Globus pallidus (tissue), 1 donor: ENCODE data around the gene AARSD1.
"Not testable (repeated sequence)": the region's sequence is repeated elsewhere in the genome, so short reads cannot be mapped to it uniquely, and the experiment has no call there.

Source experiments
- DNase-seq: peaks from one replicate; pipeline ENCODE4 v3.0.0-alpha.2; 2015; ENCODE audit warnings: low spot score

AARSD1 gene

DNA sequence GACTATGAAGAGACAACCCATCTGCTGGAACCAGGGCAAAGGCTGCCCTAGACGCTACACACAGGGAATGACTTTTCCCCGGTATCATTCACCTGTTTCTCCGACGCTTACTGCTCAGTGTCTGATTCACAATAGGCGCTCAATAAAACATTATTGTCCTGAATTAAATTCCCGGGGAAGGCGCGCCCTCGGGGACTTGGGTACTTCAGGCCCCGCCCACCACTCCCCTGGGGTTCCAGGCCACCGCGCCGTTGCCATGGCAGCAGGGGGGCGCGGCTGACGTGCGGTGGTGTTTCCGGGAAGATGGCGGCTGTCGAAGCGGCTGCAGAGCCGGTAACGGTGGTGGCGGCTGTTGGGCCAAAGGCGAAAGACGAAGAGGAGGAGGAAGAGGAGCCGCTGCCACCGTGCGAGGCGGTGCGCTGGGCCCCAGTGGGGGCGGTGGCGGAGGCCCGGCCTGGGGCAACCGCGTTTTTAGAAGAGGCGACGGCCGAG lies 16.1 kb upstream of the AARSD1 start, which contains the start of gene RUNDC1:
Gene RUNDC1 (plus strand): TSS at position 292 of the 492 bp plus-strand sequence. CDS start 12 bp downstream, at position 304.
- peak; percentile 84 for DNase-seq

DNA sequence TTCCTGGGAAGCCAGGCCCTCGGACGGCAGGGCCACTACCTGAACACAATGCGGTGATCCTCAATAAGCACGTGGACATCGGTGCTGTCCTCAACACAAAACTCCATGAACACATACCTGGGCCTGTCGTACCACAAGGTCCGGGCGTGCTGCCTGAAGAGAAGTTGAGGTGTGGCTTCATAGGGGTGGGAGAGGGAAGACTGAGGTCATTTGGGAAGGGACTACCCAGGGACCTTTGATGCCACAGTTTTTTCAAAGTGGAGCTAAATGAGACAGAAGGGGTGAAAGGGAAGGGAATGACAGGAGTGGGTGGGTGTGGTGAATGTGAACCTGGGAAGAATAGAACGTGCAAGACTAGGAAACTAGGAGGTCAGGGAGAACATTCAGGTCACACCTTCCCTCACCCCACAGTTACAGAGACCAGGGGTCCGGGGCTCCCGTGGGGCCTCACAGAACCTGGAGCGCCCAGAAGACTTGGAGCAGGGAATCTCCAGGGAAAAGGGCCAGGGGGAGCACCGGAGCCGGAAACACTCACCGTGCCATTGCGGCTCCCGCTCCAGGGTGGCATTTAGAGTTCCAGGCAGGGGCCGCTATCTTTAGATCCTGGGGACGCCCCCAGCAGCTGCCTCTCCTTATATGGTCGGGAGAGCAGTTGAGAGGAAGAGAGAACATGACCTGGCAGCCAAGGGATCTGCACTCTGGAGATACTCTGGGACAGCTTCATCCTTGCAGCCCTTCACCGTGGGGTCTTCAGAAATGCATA lies 15.4 kb upstream of the AARSD1 start, which contains the start of gene PTGES3L:
Gene PTGES3L (minus strand): TSS at position 570 of the 763 bp plus-strand sequence. CDS start 27 bp downstream, at position 543.
- no peak for DNase-seq

DNA sequence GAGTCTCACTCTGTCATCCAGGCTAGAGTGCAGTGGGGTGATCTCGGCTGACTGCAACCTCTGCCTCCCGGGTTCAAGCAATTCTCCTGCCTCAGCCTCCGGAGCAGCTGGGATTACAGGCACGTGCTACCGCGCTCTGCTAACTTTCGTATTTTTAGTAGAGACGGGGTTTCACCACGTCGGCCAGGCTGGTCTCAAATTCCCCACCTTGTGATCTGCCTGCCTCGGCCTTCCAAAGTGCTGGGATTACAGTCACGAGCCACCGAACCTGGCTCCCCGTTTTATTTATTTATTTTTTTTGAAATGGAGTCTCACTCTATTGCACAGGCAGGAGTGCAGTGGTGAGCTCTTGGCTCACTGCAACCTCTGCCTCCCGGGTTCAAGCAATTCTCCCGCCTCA lies 11.4 kb upstream of the AARSD1 start:
- DNase-seq, result not testable (repeated sequence)

DNA sequence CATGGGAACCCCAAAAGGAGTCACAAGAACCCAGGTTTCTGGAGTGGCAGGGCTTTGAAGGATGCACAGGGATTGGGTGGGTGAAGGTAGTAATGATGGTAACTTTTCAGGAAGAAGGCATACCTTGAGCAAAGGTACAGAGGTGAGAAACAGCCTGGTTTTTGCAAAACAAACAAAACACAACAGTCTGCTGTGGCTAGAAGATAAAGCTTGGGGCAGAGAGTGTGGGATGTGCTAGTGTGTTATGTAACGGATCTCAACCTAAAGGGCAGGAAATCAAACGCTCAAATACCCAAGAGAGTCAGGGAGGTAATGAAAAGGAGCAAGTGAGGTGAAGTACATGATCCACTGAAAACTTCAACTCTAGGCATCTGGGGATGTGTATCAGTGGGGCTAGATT lies 11.0 kb upstream of the AARSD1 start:
- no peak for DNase-seq

DNA sequence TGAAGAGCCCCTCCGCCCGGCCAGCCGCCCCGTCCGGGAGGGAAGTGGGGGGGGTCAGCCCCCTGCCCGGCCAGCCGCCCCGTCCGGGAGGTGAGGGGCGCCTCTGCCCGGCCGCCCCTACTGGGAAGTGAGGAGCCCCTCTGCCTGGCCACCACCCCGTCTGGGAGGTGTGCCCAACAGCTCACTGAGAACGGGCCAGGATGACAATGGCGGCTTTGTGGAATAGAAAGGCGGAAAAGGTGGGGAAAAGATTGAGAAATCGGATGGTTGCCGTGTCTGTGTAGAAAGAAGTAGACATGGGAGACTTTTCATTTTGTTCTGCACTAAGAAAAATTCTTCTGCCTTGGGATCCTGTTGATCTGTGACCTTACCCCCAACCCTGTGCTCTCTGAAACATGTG lies 9.1 kb upstream of the AARSD1 start:
- not testable (repeated sequence) for DNase-seq

DNA sequence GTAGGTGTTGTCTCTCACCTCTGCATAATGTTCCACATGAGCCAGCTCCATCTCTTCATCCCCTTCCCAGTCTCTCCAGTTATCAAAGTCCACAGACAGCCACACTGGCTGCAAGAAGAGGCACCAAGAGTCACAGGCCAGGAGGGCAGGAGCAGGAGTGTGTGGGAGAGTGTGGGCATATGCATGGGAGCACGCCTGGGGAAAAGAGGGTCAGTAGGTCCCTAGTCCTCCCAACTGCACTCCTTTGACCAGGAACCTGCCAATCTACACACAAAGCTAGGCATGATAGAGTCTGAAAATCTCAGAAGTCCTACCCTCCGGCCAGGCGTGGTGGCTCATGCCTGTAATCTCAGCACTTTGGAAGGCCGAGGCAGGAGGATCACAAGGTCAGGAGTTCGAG lies 7.3 kb upstream of the AARSD1 start:
- DNase-seq, result no peak

DNA sequence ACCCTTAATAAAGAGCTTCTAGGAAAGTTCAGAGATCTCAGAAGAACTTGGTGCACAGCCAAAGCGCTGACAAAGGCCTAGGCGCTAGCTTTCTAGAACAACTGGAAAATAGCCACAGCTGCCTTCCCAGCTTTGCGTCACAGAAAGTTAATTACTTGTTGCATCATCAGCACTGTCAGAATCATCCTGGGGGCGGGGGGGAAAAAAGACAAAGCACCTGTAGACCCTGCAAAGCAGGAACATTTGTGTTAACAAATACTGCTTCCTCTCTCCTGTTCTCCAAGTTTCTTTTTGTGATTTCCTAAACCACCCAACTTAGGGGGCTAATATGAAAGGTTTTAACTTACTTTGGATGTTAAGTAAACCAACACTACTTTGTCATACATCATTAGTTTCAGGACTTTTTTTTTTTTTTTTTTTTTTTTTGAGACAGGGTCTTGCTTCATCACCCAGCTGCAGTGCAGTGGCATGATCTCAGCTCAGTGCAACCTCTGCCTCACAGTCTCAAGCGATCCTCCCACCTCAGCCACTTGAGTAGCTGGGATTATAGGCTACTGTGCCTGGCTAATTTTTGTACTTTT lies 4.8 kb upstream of the AARSD1 start:
- DNase-seq, result no peak

DNA sequence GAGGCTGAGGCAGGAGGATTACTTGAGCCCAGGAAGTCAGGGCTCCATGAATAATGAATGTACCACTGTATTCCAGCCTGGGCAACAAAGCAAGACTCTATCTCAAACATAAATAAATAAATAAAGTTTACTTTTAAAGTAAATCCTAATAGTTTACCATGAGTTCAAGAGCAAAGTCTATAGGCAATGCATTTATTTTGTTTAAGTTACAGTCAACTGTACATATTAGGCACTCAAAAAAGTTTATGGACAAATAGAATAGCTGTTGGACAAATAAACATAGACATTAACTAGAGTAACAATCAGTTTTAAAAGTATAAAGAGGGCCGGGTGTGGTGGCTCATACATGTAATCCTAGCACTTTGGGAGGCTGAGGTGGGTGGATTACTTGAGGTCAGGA lies 3.7 kb upstream of the AARSD1 start:
- no peak for DNase-seq

DNA sequence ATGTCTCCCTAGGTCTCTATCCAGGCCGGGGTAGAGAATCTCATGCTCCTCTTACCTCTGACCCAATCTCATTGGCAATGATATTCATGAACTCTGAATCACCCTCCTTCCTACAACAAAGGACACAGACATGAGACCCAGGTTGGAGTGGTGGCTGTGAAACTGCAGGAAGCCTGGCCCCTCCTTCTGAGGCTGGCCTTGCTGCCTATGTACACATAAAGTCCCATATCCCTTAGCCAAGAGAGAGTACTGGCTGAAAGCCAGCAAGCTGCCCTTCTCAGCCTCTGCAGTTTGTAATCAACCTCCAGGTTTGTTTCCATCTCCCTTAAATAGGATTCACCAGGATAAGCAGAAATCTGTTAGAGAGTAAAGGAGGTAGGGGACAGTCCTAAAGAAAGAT lies 10.6 kb downstream of the AARSD1 start:
- no peak for DNase-seq

DNA sequence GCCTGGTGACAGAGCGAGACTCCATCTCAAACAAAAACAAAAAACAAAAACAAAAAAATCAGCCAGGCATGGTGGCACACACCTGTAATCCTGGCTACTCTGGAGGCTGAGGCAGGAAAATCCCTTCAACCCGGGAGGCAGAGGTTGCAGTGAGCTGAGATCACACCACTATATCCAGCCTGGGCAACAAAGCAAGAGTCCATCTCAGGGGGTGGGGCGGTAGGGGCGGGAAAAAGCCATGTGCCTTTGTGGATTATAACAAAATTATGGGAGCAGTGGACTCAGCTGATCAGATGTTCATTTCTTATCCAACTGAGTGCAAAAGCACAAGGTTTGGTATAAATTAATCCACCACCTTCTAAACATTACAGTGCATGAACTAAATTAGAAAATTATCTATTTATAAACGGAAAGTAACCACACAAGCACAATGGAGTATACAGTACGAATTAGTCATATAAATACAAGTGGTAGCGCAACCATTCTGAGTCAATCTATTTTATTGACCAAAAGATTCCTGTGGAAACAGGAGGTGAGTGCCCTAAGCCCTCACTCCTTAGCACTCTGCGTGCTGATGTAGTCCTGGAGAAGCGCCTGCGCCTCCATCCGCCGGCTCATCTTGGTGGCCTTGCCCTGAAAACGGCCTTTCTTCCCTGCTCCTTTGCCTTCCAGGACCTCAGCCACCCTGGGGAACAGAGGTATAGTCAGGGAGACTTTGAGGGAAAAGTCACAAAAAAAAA lies 14.0 kb downstream of the AARSD1 start:
- no peak for DNase-seq

DNA sequence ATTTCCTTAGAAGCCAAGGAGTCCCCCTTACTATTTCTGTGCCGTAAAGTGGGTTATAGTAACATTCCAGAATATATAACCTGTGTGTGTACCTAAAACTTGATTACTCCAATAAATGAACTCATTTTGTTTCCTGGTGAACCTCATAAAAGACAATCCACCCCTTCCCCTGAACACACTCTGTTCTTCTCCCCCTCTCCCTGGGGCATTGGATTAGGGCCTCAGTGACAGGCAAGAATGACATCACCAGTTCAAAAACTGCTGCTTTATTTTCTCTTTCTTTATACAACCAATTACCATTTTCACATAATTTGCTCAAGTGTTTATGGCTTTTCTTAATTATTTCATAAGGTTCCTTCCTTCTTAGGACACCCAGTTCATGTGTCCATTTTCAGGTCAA lies 17.4 kb downstream of the AARSD1 start:
- no peak for DNase-seq

DNA sequence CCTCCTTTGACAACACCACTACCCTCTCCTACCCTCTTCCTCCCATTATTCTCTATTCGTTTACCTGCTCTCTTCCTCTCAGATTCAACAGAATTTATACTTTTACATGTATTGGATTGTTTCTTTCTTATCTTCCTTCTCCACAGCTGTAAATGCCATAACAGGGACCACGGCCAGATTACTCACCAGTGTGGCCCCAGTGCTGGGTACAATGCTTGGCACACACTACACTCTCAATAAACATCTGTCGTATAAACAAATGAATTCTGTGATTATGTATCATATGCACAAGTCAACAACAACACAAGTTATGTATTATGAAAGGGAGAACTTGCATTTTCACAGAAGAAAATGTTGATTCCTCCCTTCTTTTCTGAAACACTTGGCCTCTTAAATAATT lies 20.0 kb downstream of the AARSD1 start:
- no peak for DNase-seq

DNA sequence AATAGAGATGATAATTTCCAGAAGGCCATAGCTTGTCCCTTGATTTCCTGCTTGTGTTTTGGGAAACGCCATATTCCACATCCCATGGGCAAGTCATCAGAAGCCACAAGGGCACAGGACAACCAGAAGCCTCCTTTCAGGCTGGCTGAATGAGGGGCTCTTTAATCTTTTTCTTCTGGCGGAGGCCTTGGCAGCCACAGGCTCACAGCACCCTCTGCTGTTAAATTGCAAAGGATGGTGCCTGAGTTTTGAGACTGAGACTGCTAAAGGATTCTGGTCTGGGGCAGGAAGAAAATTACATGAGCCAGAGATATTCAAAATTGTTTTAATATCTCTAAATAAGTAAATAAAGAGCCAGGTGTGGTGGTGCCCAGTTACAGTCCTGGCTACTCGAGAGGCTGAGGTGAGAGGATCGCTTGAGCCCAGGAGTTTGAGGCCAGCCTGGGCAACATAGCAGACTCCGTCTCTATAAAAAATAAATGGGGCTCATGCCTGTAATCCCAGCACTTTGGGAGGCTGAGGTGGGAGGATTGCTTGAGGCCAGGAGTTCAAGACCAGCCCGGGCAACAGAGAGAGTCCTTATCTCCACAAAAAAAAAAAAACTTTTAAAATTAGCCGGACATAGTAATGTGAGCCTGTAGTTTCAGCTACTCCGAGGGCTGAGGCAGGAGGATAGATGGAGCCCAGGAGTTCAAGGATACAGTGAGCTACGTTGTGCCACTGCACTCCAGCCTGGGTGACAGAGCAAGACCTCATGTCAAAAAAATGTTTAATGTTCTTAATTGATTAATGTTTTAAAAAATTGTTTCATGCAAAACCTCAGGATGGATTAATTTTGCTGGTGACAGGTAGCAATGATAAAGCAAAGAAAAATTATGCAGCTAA lies 26.3 kb downstream of the AARSD1 start:
- peak; percentile 35 for DNase-seq

DNA sequence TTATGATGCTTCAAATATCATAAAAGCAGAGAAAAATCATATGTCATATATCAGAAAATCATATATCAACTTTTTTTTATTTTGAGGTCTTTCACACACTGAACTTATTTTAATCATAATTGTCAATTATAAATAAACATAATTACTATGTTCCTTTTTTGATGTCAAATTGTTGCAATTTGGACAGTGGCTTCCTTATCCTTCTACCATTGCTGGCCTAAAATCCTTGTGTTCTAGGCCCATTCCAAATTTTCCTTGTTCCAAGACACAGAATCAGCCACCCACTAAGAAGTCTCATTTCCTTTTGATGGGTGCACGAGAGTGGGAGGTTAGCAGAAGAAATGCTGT lies 34.8 kb downstream of the AARSD1 start:
- no peak for DNase-seq

DNA sequence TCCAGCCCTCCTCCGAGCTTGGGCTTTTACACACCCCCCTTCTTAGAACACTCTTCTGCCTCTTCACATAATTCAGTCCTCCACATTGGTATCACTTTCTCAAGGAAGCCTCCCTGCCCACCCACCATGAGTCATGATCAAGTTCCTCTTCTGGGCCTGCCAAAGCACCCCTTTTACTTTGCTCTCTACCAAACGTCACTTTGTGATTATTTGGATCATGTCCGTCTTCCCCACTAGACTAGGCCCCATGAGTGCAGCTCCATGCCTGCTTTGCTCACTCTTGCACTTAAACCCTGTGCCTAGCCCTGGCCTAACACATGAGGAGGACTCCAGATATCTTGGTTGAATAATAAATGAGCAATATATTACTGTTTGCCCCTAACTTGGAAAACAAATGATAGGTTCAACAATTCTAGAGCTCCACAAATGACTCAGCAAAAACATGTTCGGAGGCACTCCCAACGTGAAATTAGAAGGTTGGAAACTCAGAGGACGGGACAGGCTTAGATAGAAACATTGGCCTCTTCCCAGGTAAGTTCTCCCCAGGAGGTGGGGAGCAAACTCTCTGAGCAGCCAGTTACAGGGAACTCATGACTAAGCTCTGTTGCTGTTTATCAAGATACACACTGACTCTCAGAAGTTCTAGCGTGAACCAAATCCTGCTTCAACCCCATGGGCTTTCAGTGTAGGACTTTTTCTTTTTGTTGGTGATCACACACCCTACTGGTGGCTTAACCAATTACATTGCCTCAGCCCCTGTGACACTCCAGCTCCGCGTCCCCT lies 35.3 kb downstream of the AARSD1 start:
- peak; percentile 11 for DNase-seq

DNA sequence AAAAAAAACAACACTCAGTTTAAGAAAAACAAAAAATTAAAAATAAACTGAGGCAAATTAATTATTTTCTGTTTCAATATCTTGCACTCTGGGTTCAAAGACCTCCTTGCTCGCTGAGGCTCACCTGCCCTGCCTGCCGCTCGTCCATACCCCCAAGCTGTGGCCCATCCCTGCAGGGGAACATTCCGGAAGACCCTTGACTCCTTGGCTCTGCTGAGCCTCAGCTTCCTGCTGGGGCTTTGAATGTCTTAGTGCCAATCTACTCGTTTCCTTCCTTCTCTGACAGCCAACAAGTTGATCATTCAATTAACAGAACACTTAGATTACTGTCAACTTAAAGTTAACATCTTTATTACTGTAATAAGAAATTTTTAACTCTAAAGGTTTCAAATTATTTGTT lies 39.4 kb downstream of the AARSD1 start:
- DNase-seq, result no peak

DNA sequence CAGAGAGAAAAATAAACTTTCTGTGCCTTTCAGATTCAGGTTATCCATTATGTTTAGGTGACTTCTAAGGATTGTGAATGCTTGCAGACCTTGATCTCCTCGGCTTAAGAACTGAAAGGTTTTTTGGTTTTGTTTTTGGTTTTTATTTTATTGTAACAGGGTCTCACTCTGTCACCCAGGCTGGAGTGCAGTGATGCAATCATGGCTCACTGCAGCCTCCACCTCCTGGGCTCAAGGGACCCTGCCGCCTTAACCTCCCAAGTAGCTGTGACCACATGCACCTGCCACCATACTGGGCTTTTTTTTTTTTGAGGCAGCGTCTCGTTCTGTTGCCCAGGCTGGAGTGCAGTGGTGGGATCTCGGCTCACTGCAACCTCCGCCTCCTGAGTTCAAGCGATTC lies 40.8 kb downstream of the AARSD1 start:
- DNase-seq, result not testable (repeated sequence)

DNA sequence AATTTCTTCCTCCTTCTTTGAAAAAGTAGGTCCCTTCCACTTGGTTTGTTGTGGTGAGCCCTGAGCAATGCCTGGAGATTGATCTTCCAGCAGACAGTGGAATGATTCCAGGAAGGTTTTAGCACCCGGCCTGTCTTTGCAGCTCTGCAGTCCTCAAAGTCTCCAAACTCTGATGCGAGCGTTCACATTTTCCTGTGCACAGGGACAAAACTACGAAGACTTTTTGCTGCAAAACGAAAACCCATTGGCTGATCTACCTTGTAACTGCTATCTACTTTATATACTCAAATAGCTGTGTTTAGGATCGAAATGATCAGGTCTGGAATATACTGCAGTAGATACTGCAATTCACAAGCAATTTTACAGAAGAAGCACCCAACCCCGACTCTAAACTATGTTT lies 42.0 kb downstream of the AARSD1 start:
- no peak for DNase-seq

DNA sequence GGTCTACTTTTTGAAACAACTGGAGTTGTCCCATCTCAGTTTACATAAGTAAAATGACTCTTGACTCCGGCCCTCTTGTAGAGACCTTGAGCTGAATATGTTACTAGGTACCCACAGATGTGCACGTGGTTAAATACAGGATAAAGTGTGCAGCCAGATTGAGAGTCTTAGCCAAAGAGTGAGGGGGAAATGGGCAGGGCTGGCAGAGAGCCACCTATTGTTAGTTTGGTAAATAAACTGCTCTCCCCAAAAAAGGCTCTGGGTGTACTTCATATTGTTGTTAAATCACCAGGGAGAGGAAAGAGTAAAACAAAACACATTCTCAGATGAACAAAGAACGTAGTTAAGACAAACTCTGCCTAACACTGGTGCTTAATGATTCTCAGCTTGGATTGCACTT lies 43.3 kb downstream of the AARSD1 start:
- DNase-seq, result no peak

DNA sequence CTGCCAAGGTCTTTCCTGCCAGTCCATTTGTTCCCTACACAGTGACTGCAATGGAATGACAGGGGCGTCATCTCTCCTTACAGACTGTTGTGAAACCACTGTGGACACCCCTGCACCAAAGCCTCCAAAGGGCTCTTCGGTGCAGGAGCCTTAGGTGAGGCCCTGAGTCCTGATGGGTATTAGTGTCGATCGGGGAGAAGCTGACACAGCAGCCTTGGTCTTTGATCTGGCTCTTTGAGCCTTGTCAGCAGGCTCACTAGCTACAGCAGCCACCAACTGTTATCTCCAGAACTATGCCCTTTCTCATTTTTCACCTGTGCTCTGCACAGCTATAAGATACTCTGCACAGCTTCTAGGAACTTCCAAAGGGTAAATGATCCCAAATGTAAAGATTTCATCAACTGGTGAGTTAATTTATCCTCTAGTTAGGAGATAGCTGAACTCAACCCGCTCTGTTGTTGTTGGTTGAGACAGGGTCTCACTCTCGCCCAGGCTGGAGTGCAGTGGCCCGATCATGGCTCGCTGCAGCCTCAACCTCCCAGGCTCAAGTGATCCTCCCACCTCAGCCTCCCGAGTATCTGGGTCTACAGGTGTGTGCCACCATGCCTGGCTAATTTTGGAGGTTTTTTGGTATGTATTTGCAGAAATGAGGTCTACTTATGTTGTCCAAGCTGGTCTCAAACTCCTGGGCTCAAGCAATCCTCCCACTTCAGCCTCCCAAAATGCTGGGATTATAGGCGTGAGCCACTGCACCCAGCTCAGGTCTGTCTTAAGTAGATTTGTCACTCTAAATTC lies 44.0 kb downstream of the AARSD1 start:
- DNase-seq, result no peak
